Caco-2 (cell line): ENCODE results near the gene NRXN3. TPM values are rescaled to one million over a fixed set of nuclear protein-coding genes. Genes with fewer than 3 reads are reported as not detected.

Experiments
- BruUV-seq: library from RNA; stranded (reverse); fragments of 400-500 nt; replicated peaks from 2 replicates; lab custom pipeline; 2021; lab: Mats Ljungman, UMichigan
- CTCF ChIA-PET: fragments of 300-600 bp; sonication (Branson Sonifier 250); formaldehyde crosslinking; loops from one replicate; lab custom pipeline; 2022; ENCODE audit warnings: antibody characterized with exemption; lab: Charles Lee
- POLR2A ChIA-PET: fragments of 300-600 bp; sonication (Branson Sonifier 250); formaldehyde crosslinking; loops from one replicate; lab custom pipeline; 2022; ENCODE audit warnings: antibody characterized with exemption; lab: Charles Lee
- DNase-seq, 2 experiments: peaks; one replicate each; pipeline versions ENCODE4 v3.0.0 to v3.0.0-alpha.2; 2020 to 2022
- H3K27me3 ChIP-seq: replicated peaks from 2 replicates; pipeline ENCODE4 v1.6.0; 2011; ENCODE audit warnings: low read length; ENCODE audit not compliant: control insufficient read depth, insufficient read depth
- H3K36me3 ChIP-seq: 2 replicates; pipeline ENCODE4 v1.5.1; 2011; ENCODE audit warnings: low read length; ENCODE audit not compliant: control insufficient read depth, insufficient read depth
- H3K4me1 ChIP-seq: fragments of 250-450 bp; sonication (Bioruptor Pico); 2 replicates; pipeline ENCODE4 v1.5.1; 2020; ENCODE audit warnings: mild to moderate bottlenecking
- H3K4me3 ChIP-seq: 2 replicates; pipeline ENCODE4 v1.5.1; 2011; ENCODE audit warnings: low read depth, mild to moderate bottlenecking, control low read depth, low read length
- H3K9me3 ChIP-seq: fragments of 250-450 bp; sonication (Bioruptor Pico); 2 replicates; pipeline ENCODE4 v1.5.1; 2020; ENCODE audit warnings: mild to moderate bottlenecking, moderate library complexity
- H3K27ac Mint-ChIP-seq: one replicate; pipeline ENCODE4 v1.8.0; 2022; ENCODE audit warnings: mixed read lengths; ENCODE audit not compliant: unreplicated experiment
- H3K27me3 Mint-ChIP-seq: one replicate; pipeline ENCODE4 v1.8.0; 2022; ENCODE audit warnings: mixed read lengths; ENCODE audit not compliant: insufficient read depth, unreplicated experiment
- H3K36me3 Mint-ChIP-seq: one replicate; pipeline ENCODE4 v1.8.0; 2022; ENCODE audit warnings: mild to moderate bottlenecking, mixed read lengths; ENCODE audit not compliant: insufficient read depth, unreplicated experiment
- H3K4me1 Mint-ChIP-seq: one replicate; pipeline ENCODE4 v1.8.0; 2022; ENCODE audit warnings: low read depth, mixed read lengths; ENCODE audit not compliant: unreplicated experiment
- H3K4me3 Mint-ChIP-seq: one replicate; pipeline ENCODE4 v1.8.0; 2022; ENCODE audit warnings: mild to moderate bottlenecking, moderate library complexity, mixed read lengths; ENCODE audit not compliant: unreplicated experiment
- H3K9me3 Mint-ChIP-seq: one replicate; pipeline ENCODE4 v1.8.0; 2022; ENCODE audit warnings: mixed read lengths; ENCODE audit not compliant: unreplicated experiment
- intact Hi-C: fragments of 100-400 bp; cut with micrococcal nuclease; formaldehyde crosslinking; loops from one replicate; pipeline ENCODE4 v1.10.0; 2022; ENCODE audit not compliant: unreplicated experiment
- total RNA-seq: library from RNA; stranded (reverse); gene quantifications from 2 replicates; pipeline ENCODE4 v1.2.3, GENCODE V29; 2022
- TF ChIP-seq, protein P1 (sequence below), 2 experiments: fragments of 200-600 bp in 1 of 2; IDR thresholded peaks; 1 replicate in 1 of 2; 2 replicates in 1 of 2; pipeline versions ENCODE4 v1.5.1 to v1.8.0; 2011 to 2022; ENCODE audit warnings: antibody characterized with exemption in 1 of 2, control low read depth in 1 of 2, inconsistent platforms in 1 of 2, low read depth in 1 of 2, low read length in 1 of 2, mild to moderate bottlenecking in 1 of 2, moderate library complexity in 1 of 2; ENCODE audit not compliant: insufficient read depth in 1 of 2, severe bottlenecking in 1 of 2, unreplicated experiment in 1 of 2

Gene NRXN3
- total RNA-seq, 1 experiment from 2014 or later = 12.4 TPM

GRCh38 chr14:78747813-78748212, 577.6 kb downstream of the NRXN3 start:
- Histone ChIP-seq H3K4me3 (no peak overlapping the region), H3K4me1 (no peaks in the 10 kb centered on the region), H3K36me3 (no peaks in the 10 kb centered on the region), H3K9me3 (no peaks in the 10 kb centered on the region), H3K27me3 (no peaks in the 10 kb centered on the region; the same call in 1 of the 2 replicates)
- no peak overlapping the region for H3K4me3 Mint-ChIP-seq
- no peaks in the 10 kb centered on the region for H3K4me1 Mint-ChIP-seq
- H3K27me3 Mint-ChIP-seq = peaks cover 11% of the 10 kb centered on the region
- no TSS peak for BruUV-seq
- intact Hi-C loops = no loop called here
- DNase-seq = no peak
- H3K36me3 Mint-ChIP-seq = no peaks in the 10 kb centered on the region
- no peak overlapping the region for H3K27ac Mint-ChIP-seq
- no peaks in the 10 kb centered on the region for H3K9me3 Mint-ChIP-seq
- CTCF ChIA-PET = no interaction called here
- POLR2A ChIA-PET = no interaction called here
- TF ChIP-seq, protein P1, sequence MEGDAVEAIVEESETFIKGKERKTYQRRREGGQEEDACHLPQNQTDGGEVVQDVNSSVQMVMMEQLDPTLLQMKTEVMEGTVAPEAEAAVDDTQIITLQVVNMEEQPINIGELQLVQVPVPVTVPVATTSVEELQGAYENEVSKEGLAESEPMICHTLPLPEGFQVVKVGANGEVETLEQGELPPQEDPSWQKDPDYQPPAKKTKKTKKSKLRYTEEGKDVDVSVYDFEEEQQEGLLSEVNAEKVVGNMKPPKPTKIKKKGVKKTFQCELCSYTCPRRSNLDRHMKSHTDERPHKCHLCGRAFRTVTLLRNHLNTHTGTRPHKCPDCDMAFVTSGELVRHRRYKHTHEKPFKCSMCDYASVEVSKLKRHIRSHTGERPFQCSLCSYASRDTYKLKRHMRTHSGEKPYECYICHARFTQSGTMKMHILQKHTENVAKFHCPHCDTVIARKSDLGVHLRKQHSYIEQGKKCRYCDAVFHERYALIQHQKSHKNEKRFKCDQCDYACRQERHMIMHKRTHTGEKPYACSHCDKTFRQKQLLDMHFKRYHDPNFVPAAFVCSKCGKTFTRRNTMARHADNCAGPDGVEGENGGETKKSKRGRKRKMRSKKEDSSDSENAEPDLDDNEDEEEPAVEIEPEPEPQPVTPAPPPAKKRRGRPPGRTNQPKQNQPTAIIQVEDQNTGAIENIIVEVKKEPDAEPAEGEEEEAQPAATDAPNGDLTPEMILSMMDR (IDR thresholded peaks at IDR 0.05; ENCODE audit: insufficient read depth in 1 of 2, low read depth in 1 of 2, low read length in 1 of 2, severe bottlenecking in 1 of 2, unreplicated experiment in 1 of 2) = no peak

DNA sequence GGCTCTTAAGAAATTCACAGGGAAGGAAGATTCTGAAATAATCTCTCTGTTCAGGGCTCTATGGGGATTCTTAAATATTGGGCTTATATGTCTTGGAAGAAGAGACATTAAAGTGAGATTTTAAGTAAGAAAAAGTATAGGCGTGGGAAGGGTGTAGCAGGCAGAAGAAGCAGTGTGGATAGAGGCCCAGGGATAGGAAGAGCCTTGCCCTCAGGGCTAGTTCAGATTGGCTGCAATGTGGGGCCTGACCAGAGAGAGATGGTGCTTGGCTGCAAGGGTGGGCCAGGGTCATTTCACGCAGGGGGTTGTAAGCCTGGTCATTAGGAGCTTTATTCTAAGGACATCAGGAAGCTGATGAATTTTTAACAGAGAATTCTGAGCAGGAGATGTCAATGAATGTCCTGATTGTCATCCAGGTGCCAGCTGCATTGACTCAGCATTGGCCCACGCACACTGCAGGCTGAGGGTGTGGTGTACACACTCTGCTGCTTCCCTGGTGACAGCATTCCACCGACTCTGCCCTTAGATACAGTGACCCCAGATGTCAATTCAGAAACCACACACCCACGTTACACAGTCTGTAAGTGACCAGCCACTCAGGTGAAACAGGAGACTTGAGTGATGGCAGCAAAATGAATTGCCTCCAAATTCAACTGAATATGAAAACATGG, 582.5 kb downstream of the NRXN3 start:
- H3K36me3 ChIP-seq = no peaks in the 10 kb centered on the region
- H3K27ac Mint-ChIP-seq = no peak overlapping the region
- no TSS peak for BruUV-seq
- ChIA-PET POLR2A (no interaction called here), CTCF (no interaction called here)
- no peaks in the 10 kb centered on the region for H3K4me1 Mint-ChIP-seq
- no peaks in the 10 kb centered on the region for H3K9me3 ChIP-seq
- TF ChIP-seq, protein P1 (IDR thresholded peaks at IDR 0.05; ENCODE audit: insufficient read depth in 1 of 2, low read depth in 1 of 2, low read length in 1 of 2, severe bottlenecking in 1 of 2, unreplicated experiment in 1 of 2) = no peak
- no peaks in the 10 kb centered on the region for H3K4me1 ChIP-seq
- DNase-seq = no peak
- no peak overlapping the region for H3K4me3 Mint-ChIP-seq
- H3K9me3 Mint-ChIP-seq = no peaks in the 10 kb centered on the region
- H3K27me3 Mint-ChIP-seq = peaks cover 8% of the 10 kb centered on the region
- no peaks in the 10 kb centered on the region for H3K36me3 Mint-ChIP-seq
- H3K27me3 ChIP-seq = no peaks in the 10 kb centered on the region; the same call in 1 of the 2 replicates
- intact Hi-C loops = no loop called here
- H3K4me3 ChIP-seq = no peak overlapping the region

DNA sequence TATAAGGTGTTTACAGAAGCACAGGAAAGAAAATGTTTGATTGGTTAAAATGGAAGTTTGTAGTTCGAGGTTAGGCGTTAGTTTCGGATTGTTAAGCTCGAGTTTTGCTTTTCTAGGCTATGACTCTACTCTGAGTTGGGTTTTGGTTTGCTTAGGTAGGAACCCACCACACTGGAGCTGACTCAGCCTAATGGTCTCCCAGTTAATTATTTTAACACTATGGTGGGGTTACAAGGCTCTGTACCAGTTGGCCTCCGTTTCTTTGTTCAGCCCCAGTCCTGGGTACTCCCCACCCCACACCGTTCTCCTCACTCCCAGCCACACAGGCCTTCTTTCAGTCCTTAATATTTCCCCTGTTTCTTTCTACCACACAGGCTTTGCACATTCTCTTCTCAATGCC, 583.9 kb downstream of the NRXN3 start:
- Mint-ChIP-seq H3K4me3 (no peak overlapping the region), H3K27me3 (peaks cover 8% of the 10 kb centered on the region), H3K27ac (no peak overlapping the region), H3K4me1 (no peaks in the 10 kb centered on the region), H3K36me3 (no peaks in the 10 kb centered on the region), H3K9me3 (no peaks in the 10 kb centered on the region)
- Histone ChIP-seq H3K36me3 (no peaks in the 10 kb centered on the region), H3K9me3 (no peaks in the 10 kb centered on the region), H3K4me1 (no peaks in the 10 kb centered on the region), H3K4me3 (no peak overlapping the region), H3K27me3 (no peaks in the 10 kb centered on the region; the same call in 1 of the 2 replicates)
- no peak for DNase-seq
- BruUV-seq = no TSS peak
- POLR2A ChIA-PET = no interaction called here
- CTCF ChIA-PET = no interaction called here
- intact Hi-C loops = no loop called here
- TF ChIP-seq, protein P1 (IDR thresholded peaks at IDR 0.05; ENCODE audit: insufficient read depth in 1 of 2, low read depth in 1 of 2, low read length in 1 of 2, severe bottlenecking in 1 of 2, unreplicated experiment in 1 of 2) = no peak
